Right ventricle myocardium superior (tissue), 1 donor: ENCODE results near the gene HTRA3. TPM values are rescaled to one million over a fixed set of nuclear protein-coding genes. Genes with fewer than 3 reads are reported as not detected.

Experiments
- ATAC-seq: fragments of 200-7000 bp; cut with Tn5 transposase; one replicate; pipeline ENCODE4 v1.9.1; 2020; ENCODE audit warnings: mild to moderate bottlenecking; ENCODE audit not compliant: poor library complexity
- DNase-seq: peaks from one replicate; pipeline ENCODE4 v3.0.0-alpha.2; 2020
- intact Hi-C: fragments of 100-400 bp; cut with DNase I; formaldehyde crosslinking; loops from one replicate; pipeline ENCODE4 v1.11.2; 2022
- total RNA-seq: library from RNA; stranded (reverse); fragmentation: NEBNext Ultra II Directional; extraction: Animal tissue kit (Norgen Biotek cat#: 25700); gene quantifications from one replicate; pipeline ENCODE4 v1.2.1, GENCODE V29; 2021
- donor health status: DM: no; HTN: yes; CAD: no; lungs with severe emphysema.

HTRA3 gene
- total RNA-seq, 1 donor from 2014 or later = 123 TPM

DNA sequence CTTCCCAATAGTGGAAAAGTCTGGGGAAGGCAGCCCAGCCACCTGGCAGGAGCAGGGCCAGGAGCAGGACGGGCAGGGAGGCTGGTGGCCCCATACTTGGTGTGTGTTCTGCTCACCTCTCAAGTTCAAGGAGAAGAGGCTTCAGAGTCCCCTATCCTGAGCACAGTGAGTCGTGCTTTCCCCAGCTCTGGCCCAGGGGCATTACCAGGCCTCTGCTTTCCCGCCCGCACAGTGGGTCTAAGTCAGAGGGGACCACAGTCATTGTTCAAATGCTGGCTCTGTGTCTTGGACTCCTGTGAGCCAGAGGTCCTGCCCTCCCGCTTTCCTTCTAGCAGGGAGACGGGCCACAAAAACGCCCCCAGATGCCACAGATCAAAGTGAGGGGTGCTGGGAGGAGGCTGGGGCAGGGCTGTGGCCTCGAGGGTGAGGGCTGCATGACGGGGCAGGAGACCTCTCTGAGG lies 27.6 kb downstream of the HTRA3 start:
- ATAC-seq = peak; percentile 6
- DNase-seq = peak; percentile 31
- intact Hi-C loops = no loop called here

DNA sequence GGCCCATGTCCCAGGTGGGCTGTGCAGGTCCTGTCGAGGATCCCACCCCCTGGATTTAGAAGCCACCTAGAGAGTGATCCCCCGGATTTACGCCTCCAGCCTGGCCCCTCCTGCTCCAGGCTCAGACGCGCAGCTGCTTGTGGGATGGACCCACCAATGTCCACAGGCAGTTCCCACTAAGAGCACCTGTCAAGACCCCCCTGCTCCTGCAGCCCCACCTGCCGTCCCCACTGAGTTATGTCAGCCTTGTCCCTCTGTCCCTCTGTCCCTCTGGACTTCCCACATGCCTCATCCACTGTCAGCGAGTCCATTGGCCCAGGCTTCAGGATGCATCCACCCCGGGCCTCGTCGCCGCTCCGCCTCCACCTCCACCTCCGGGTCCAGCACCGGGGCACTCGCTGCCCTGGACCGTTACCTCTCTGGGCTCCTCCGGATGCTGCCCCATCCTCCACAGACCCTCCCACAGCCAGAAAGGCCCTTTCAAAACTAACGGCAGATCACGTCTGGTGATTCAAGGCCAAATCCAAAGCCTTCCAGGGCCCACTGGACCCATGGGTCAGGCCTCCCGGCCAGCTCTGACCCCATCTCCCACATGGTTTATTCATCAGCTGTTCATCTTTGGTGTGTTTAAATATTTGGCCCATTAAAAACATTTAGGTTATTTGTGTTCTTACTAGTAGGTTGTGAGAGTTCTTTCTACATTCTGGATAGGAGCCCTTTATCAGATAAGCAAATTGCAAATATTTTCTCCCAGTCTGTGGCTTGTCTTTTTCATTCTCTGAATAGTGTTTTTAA lies 28.3 kb downstream of the HTRA3 start:
- intact Hi-C loops = no loop called here
- peak; percentile 34 for ATAC-seq
- DNase-seq = peak; percentile 30

DNA sequence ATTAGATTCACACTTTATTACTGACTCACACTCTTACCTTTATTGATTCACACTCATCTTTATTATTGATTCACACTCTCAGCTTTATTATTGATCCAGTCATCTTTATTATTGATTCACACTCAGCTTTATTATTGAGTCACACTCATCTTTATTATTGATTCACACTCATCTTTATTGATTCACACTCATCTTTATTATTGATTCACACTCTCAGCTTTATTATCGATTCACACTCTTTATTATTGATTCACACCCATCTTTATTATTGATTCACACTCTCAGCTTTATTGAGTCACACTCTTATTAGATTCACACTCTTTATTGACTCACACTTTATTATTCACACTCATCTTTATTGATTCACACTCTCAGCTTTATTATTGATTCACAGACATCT lies 31.3 kb downstream of the HTRA3 start:
- no peak for DNase-seq
- intact Hi-C loops = no loop called here
- ATAC-seq = no peak

DNA sequence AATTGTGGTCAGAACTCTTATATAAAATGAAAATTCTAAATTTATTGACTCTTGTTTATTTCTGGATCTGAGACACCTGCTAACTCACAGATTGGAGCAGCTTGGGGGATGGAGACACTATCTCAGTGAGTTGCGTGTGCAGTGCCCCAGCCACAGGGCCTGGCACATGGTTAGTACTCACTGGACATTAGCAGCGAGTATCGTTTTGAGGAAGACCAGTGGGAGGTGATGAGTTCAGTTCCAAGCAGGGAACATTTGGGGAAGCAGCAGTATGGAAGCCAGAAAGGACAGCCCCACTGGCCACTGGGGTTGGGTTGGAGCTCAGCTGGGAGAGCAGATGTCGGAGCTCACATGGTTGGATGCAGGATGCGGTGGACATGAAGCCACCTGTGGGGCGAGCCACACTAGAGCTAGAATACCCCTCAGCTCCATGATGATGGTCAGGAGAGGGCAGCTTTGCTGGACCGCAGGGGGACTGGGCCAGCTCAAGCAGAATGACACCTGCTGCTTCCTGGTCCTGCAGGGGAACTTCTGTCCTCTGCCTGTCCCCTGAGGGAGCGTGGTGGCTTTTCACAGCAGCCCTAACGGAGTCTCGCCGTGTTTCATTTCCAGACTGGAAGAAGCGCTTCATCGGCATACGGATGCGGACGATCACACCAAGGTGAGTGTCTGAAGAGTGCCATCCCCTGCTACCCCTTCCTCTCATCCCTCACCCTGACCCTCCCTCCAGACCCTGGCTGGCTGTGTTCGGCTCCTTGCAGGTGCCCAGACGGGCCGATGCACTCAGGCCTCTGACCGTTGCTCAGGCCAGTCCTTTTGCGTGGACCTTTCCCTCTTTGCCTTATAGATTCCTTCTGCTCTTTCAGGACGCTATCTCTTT lies 32.5 kb downstream of the HTRA3 start:
- ATAC-seq = no peak
- peak; percentile 17 for DNase-seq
- intact Hi-C loops = no loop called here

DNA sequence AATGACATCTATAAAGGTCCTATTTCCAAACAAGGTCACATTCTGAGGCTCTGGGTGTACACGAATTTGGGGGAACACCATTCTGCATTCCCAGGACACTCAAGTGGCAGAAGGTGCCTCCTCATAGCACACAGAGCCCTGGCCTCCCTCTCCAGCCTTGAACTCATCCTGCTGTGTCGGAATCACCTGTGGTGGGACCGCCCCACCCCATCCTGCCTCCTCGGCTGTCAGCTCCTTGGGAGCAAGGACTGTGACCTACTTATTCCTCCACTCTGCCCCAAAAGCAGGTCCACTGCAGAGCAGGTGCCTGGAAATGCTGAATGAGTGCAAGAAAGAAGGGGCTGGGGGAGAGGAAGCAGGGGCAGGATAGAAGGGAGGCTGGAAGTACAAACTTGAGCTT lies 33.5 kb downstream of the HTRA3 start:
- ATAC-seq (no peak), DNase-seq (no peak)
- intact Hi-C loops = no loop called here

DNA sequence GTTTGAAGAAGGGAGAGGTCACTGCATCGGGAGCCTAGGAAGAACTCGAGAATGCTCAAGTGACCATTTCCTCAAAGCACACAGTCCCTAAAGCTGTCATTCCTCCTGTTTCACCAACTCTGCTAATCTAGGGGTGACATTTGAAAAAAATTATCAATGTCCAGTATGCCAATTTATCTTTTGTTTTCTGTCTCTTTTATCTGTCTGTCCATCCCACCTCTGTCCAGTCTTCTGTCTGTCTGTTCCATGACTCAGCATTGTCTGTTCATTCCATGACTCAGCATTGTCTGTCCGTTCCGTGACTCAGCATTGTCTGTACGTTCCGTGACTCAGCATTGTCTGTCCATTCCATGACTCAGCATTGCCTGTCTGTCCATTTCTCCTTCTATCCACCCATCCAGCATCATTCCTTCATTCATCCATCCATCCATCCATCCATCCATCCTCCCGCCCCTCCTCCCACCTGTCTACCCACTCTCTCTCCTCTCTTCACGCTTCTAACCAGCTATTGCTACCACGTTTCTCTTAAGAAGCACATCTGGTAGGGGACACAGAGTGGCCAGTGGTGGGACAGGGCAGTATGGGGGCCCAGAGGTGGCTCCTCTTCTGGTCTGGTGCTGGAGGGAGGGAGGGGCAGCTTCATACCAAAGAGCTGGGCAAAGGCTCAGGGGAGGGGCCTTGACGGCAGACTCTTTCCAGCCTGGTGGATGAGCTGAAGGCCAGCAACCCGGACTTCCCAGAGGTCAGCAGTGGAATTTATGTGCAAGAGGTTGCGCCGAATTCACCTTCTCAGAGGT lies 34.1 kb downstream of the HTRA3 start:
- ATAC-seq = no peak
- peak; percentile 11 for DNase-seq

DNA sequence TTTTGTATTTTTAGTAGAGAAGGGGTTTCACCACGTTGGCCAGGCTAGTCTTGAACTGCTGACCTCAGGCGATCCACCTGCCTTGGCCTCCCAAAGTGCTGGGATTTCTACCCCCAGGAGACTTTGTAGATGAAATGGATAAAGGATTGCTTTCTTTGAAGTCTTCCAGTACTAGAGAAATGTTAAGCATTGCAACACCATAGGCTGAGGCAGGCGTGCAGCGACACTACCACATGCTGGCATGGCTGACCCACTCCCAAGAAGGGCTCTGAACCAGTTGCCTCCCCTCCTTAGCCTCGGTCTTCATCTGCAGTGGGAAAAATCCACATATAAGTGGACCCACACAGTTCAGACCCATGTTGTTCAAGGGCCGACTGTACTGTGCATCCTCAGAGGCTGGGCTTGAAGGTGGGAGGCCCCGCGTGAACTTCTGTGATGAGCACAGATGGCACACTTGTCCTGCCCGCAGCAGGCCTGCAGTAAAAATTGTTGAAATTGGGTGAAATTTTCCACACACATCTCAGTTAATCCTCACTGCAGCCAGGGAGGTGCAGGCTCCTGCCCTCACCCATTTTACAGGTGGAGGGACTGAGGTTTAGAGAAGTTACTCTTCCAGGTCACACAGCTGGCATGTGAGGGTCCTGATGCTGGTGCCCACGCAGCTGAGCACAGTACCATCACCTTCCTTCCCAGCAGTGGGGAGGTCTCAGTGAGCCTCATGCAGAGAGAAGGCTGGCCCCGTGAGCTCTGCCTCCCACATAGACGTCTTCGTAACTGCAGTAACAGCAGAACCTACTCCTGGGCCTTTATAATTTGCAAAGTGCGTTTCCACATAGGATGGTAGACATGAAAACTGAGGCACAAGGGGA lies 35.5 kb downstream of the HTRA3 start:
- DNase-seq = peak; percentile 21
- intact Hi-C loops = no loop called here

More for the DNA sequence above, 34.1 kb downstream of the HTRA3 start:
- intact Hi-C loops = no loop called here

DNA sequence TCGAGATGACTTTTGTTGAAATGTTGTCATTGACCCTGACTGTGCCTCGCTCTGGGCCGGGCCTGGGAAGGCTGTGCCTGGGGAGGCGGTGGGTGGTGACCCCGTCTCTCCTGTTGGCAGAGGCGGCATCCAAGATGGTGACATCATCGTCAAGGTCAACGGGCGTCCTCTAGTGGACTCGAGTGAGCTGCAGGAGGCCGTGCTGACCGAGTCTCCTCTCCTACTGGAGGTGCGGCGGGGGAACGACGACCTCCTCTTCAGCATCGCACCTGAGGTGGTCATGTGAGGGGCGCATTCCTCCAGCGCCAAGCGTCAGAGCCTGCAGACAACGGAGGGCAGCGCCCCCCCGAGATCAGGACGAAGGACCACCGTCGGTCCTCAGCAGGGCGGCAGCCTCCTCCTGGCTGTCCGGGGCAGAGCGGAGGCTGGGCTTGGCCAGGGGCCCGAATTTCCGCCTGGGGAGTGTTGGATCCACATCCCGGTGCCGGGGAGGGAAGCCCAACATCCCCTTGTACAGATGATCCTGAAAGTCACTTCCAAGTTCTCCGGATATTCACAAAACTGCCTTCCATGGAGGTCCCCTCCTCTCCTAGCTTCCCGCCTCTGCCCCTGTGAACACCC lies 36.4 kb downstream of the HTRA3 start:
- ATAC-seq = peak; percentile 32
- DNase-seq = peak; percentile 79
- intact Hi-C loops = no loop called here

More for the DNA sequence above, 35.5 kb downstream of the HTRA3 start:
- no peak for ATAC-seq

DNA sequence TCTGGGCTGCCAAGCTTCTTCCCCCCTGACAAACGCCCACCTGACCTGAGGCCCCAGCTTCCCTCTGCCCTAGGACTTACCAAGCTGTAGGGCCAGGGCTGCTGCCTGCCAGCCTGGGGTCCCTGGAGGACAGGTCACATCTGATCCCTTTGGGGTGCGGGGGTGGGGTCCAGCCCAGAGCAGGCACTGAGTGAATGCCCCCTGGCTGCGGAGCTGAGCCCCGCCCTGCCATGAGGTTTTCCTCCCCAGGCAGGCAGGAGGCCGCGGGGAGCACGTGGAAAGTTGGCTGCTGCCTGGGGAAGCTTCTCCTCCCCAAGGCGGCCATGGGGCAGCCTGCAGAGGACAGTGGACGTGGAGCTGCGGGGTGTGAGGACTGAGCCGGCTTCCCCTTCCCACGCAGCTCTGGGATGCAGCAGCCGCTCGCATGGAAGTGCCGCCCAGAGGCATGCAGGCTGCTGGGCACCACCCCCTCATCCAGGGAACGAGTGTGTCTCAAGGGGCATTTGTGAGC lies 37.0 kb downstream of the HTRA3 start:
- intact Hi-C loops = no loop called here
- DNase-seq (peak; percentile 53), ATAC-seq (peak; percentile 6)

DNA sequence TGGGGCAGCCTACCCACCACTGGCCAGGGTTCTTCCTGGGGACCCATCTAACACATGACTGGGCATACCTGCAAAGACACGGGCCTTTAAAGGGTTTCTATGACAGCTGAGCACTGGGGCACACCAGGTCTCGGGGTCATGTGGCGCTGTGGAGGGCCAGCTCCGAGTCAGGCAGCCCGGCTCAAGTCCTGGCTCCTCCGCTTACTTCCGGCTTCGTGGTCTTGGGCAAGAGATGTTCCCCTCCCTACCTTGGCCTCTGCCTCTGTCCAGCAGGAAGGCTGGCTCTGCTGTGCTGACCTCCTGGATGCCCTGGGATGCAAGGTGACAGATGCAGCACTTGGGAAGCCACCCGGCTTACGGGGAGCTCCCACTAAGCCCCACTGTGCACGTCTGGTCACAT lies 37.6 kb downstream of the HTRA3 start:
- peak; percentile 2 for ATAC-seq
- peak; percentile 39 for DNase-seq
- intact Hi-C loops = no loop called here

DNA sequence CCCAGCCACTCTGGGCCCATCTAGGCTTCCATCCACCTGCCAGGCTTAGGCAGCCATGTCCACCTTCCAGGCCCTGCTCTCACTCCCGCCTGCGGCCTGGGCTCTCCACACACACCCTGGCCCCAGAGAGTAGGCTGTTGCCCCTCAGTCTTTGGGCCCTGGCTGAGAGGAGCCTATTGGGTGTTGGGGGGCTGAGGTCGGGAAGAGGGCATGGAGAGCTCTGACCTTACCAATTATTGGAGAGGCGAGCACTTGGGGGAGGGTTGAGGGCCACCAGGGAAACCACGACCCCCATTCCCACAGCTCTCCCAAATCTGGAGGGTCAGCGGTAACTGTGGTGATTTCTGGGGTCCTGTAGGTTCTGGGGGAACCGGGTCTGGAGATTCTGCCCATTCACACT lies 38.2 kb downstream of the HTRA3 start:
- DNase-seq (peak; percentile 43), ATAC-seq (no peak)
- intact Hi-C loops = no loop called here

DNA sequence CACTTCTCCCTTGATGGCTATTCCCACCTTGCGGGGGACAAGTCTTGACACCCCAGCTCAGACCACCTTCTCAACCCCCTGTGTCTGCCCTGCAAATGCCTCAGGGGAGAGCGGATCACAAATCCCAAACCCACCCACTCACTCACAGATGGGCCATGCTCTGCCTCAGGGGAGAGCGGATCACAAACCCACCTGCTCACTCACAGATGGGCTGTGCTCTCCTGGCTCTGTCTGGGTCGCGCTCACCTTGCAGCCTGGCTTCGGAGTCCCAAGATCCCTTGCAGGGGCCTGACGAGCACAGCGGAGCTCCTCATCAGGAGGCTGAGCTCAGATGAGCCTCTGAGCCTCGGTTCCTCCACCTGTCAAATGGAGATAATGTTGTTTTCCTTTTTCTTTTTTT lies 38.6 kb downstream of the HTRA3 start:
- DNase-seq = peak; percentile 29
- intact Hi-C loops = no loop called here
- no peak for ATAC-seq

DNA sequence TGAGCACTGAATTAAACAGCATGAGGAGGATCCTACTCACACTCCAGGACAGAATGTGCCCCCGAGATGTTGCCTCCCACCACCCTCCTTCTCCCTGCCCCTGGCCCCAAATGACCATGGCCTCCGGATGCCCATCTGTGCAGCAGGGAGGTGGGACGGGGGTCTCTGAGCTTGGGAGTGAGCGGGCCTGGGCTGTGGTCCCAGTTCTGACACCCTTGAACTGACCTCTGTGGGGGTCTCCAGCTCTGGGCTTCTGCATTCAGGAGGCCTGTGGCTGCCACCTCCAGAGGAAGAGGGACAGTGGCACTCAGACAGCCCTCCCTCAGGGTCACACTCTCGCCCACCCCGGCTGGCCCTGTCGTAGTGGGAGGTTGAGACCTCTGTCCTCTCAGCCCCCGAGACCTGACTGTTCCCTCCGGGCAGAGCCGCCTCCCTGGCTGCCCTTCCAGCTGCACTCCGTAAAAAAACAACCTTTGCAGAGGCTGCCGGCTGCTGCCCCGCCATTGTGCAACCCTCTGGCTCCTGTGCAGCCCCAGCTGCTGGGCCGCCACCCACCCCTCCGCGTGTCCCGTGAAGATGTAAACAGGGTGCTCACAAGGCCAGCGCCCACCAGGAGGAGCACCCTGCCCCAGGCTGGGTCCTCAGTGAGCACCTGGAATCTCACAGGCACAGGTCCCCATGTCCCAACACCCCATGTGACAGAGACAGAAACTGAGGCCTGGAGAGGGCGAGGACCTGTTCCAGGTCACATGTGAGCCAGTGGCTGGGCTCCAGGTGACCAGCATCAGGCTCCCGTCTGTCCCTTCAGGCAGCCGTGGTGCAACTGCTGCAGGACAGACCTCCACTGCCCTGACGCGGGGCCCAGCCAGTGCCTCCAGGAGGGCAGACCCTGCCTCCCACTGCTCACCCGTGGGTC lies 39.6 kb downstream of the HTRA3 start:
- intact Hi-C loops = no loop called here
- ATAC-seq = peak; percentile 78
- peak; percentile 83 for DNase-seq

DNA sequence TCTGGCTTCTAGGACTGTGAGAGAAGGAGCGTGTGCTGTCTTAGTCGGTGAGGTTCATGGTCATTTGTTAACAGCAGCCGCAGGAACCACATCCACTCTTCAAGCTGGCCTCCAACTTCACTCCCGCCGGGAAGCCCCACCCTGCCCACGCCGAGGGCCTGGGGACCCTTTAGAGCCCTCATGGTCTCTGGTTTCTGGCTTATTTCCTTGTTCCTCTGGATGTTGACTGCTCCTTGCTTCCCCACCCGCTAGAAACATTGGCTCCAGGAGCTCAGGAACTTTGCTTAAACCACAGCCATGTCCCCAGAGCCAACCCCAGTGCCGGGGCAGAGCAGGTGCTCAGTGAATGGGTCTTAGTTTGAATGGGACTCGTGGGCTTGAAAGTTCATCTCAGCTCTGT lies 40.8 kb downstream of the HTRA3 start:
- ATAC-seq (no peak), DNase-seq (peak; percentile 26)
- intact Hi-C loops = no loop called here

DNA sequence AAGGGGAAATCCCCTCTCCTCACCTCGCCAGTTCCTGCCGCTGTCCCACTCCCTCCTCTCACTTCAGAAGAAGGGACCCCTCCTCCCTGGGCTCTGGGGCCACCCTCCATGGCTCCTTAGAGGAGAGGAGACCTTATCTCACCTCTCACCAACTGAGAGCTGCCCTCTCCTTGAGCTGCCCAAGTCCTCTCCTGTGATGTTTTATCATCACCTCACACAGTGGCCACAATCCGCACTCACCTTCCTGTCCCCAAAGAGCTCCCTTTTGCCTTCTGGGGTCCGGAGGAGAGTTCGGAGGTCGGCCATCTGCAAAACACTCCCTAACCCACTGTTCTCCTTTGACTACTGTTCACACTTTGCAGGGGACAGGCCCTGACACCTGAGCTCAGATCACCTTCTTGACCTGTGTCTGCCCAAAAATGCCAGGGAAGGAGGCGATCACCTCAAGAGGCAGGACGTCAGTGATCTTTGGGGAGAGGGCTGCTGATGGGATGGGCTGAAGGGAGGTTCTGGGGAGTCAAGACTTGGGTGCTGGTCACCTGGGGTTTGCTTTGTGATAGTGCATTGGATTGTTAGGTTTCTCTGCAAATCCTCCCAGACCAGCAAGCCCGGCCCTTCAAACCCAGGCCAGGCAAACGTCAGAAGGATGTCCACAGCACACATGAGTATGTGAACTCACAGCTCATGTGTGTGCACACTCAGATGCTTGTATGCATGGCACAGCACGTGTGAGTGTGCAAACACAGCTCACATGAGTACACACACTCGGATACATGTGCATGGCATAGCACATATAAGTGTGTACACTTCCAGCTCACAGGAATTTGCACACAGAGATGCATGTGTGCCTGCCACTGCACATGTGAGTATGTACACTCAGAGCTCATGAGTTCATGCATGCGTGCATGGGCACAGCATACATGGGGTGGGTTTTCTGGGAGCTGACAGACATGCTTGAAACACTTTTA lies 41.8 kb downstream of the HTRA3 start:
- no peak for ATAC-seq
- intact Hi-C loops = no loop called here
- peak; percentile 26 for DNase-seq
